Fibroblast of skin of back (primary cell): Measurements from ENCODE around the gene RIC1.
A peak's percentile ranks its signal among the peaks of the same experiment; 100 is the strongest.
"Not testable (repeated sequence)": the region's sequence is repeated elsewhere in the genome, so short reads cannot be mapped to it uniquely, and the experiment has no call there.

ENCODE experiments used
- DNase-seq: peaks from one replicate; pipeline ENCODE4 v3.0.0-alpha.2; 2013

The RIC1 gene

DNA sequence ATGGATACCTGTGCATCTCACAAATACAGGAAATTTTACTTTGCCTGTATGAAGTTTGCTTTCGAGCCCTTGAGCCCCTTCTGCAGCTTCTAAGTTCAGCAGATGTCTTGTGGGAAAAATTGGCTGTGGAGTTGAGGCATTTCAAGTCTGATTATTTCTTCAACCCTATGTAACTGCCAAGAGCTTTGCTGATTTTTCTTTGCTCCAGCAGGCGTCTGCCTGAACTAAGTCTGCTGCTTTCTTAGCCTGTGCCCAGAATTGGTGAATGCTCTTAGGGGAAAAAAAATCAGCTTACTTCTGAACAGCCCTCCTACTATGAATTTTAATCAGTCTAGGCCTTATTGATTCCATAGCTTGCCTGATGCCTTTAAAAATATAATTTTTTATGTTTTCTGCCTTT lies 41.2 kb downstream of the RIC1 start:
- DNase-seq, result no peak

DNA sequence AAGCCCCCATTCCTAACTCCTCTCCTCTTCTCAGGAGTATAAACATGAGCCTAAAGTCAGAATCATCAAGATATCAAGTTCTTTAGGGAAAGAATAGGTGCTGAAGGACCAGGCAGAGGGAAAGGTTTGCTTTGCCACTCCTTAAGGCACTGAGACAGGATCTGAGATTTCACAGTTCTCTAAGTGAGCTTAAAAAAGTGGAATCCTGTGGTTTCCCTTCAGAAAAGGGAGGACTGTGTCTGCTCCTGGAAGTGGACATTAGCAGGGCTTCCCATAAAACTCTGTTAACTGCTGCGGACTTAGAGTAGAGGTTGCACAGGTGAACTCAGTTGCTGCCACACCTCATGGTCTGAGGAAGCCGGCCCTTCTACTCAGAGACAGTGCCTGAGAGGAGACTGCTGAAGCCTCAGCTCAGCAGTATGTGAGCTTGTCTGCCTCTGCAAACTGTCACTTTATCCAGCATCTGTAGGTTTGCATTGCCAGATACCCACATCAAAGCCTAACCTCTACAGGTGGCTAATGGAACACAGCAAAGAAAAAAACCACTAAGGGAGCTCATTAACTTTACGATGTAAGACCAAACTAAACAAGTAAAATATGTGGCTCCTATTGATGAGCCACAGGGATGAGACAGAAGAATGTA lies 42.9 kb downstream of the RIC1 start:
- peak; percentile 12 for DNase-seq

GRCh38 chr9:5675046-5675445 lies 46.1 kb downstream of the RIC1 start:
- peak; percentile 9 for DNase-seq

- not testable (repeated sequence) for DNase-seq
Measured at GRCh38 chr9:5683591-5683990, 54.7 kb downstream of the RIC1 start.

DNA sequence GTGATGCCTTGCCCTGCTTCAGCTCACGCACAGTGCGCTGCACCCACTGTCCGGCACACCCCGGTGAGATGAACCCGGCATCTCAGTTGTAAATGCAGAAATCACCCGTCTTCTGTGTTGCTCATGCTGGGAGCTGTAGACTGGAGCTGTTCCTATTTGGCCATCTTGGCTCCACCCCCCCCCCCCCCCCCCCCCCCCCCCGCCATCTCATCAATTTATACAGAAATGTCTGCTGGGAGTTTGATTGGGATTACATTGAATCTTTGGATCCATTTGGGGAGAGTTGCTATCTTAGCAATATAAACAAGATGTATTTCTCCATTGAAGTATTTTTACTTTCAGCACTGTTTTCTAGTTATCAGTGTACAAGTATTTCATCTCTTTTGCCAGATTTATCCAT lies 55.2 kb downstream of the RIC1 start:
- no peak for DNase-seq

DNA sequence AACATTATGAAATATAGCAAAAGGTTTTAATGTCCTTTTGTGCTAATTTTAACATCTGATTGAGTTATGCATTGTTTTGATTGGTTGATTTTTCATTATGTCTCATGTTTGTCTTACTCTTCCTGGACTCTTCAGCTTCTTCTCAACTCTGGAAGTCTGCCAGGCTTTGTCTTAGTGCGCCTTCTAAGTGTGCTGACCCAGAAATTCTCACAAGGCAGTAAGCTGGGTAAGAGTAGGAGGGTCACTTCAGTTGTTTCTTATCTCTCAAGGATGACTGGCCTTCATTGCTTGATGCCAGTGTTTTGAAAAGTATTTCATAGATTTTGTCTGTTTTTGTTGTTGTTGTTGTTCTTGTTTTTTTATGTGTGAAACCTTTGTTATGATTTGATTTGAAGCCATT lies 59.2 kb downstream of the RIC1 start:
- DNase-seq, result peak; percentile 52

DNA sequence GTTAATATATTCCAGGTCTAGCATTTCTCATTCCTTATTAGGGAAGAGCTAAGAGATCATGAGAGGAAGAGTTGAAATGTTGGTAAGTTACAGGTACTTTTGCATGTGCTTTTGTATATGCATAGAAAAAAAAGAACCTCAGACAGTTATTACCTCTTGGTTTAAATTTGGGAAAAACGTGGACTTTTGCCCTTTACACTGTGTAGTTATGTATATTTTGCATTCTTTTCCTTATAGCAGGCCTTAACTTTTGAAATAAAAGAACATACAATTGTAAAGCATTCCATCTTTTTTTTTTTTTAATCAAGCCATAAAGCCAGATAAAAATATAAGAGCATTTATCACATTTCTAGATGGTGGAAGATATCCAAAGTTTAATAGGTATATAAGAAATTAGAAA lies 61.4 kb downstream of the RIC1 start:
- DNase-seq, result no peak

DNA sequence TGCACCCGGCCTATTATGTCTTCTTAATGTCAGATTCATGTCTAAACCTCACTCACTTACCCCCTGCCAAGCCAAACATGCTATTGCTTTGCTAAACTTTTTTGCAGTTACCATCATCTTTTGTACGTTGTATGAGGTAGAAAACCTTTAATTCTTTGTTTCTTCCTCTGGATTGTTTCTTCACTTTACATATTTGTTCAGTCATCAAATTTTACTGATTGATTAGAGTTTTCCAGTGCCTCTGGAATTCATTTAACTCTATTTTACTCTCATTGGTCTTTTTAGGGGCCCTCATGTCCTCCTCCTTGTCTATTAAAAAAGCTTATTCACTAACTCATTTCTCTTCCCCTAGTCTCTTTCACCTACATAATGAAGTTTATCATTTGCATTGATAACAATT lies 67.0 kb downstream of the RIC1 start:
- no peak for DNase-seq

GRCh38 chr9:5696884-5697283 lies 68.0 kb downstream of the RIC1 start:
- no peak for DNase-seq

GRCh38 chr9:5698004-5698403 lies 69.1 kb downstream of the RIC1 start:
- DNase-seq, result no peak

- DNase-seq, result no peak
Measured at GRCh38 chr9:5698810-5699556, 70.1 kb downstream of the RIC1 start.

GRCh38 chr9:5708414-5708813 lies 79.5 kb downstream of the RIC1 start:
- DNase-seq, result no peak

DNA sequence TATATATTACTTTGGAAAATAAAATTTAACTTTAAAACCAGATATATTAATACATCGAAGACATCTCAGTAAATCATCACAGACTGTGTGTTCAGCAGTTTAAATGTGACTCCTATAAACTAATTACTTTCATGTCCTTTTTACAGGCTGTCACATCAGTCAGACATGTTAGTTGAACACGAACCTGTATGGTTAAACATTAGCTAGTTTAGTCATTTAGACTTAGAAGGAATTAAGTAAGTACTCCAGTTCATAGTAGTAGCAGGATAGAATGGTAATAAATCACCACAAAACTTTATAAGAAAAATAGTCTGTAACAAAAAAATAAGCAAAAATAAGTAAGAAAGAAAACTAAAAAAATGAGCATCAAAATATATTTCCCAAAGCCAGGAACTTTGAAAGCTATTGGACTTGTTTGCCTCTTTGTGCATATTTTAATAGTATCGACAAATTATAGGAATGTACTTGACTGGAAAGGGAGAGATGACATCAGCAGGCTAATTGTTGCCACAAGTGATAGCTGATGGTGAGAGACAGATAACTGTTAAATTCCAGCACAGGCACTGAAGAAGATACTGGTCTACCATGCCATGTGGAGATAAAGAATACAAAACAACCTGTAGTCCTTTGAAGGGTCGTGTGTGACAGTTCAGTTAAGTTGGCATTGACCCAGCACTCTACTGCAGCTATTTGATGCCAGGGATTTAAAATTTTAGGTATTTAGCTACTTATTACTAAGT lies 83.9 kb downstream of the RIC1 start:
- DNase-seq, result peak; percentile 13

- peak; percentile 67 for DNase-seq
Measured at GRCh38 chr9:5714501-5715401, 85.8 kb downstream of the RIC1 start.

DNA sequence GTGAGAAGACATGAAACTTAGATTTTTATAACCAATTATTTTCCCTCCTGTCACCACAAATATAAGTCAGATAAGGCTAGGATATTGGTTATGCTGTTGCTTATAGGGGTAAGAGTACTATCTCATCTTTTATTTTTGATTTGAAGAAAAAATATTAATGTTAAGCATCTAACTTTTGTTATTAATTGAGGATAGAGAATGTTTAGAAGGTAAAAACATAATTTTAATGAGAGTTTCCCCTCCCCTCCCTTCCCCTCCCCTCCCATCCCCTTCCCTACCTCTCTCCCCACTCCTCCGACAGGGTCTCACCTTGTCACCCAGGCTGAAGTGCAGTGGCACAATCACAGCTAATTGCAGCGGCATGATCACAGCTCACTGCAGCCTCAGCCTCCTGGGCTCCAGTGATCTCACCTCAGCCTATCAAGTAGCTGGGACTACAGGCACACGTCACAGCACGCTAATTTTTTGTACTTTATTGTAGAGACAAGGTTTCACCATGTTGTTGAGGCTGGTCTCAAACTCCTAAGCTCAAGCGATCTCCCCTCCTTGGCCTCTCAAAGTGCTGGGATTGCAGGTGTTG lies 86.7 kb downstream of the RIC1 start:
- DNase-seq, result no peak

DNA sequence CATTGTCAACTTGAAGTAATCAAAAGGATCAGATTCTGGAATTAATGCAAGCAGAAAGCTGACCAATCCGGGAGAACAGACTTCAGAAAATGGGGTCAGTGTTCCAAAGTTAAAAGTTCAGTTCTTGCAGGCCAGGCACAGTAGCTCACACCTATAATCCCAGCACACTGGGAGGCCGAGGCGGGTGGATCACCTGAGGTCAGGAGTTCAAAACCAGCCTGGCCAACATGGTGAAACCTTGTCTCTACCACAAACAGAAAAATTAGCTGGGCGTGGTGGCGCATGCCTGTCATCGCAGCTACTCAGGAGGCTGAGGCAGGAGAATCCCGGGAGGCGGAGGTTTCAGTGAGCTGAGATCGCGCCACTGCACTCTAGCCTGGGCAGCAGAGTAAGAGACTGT lies 88.5 kb downstream of the RIC1 start:
- DNase-seq, result not testable (repeated sequence)

GRCh38 chr9:5718296-5719032 lies 89.6 kb downstream of the RIC1 start:
- peak; percentile 68 for DNase-seq

DNA sequence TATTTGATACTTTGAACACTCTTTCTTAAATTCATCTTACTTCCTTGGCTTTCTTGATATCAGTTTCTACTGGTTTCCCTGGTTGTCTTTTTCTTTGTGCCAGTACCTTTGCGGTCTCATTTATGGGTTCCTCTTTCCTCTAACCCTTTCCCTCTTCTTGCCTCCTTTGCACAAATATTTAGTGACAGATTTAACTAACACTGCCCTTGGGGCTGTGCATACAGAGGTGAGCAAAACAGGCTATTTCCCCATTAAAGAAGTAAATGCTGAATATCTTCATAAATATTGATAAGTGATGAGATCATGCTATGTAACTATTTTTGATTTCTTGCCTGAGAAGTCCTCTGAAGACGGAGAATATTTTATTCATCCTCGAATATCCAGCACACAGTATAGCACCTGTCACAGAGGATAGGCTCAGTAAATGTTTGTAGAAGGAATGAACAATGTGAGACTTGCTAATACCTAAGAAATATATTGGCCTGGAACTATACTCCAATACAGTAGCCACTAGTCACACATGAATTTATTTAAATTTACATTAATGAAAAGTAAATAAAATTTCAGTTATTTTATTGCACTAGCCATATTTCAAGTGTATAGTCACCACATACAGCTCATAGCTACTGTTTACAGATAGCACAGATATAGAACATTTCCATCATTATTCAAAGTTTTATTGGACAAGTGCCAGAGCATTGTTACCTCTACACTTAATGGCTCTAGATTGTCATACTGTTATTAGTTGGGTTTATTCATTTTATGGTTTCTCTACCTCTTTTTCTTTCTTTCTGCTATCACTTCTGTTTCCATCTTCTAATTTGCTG lies 90.4 kb downstream of the RIC1 start:
- DNase-seq, result peak; percentile 61

- DNase-seq, result no peak
Measured at GRCh38 chr9:5720151-5720550, 91.2 kb downstream of the RIC1 start.

GRCh38 chr9:5721279-5722087 lies 92.6 kb downstream of the RIC1 start:
- DNase-seq, result no peak
